ENCODE data around the gene SLC31A1.

DNA sequence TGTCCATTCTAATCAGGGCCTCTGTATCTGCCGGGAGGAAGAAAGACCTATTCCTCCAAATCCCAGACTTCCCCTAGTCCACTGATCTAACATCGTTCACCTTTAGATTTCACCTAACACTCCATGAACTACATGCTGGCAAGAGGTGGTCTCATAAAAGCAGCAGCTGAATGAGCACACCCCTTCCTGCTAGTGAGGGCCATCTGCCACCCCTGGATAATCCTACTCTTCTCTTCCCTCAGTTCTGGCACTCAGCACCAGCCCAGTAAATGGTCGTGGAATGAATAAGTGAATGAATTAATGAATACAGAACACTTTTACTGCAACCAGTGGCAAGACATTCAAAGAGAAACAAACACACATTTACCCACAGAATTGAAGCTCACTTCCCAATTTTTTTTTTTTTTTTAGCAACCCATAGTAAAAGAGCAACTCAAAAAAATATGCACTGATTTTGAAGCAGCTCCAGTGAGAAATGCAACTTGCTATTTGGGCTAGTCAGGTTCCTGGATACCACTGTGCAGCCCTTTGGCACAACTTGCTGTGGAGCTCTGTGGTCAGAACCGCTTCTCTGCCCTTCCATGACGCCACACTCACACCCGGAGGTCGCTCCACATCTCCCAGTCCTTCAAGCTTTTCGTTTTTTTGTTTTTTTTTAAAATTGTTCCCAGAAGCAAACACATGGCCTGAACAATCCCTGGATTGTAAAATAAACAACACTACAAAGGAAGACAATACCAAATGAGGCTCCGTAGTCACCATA lies 75.6 kb downstream of the SLC31A1 start:
- TF ChIP-seq CTCF (IDR thresholded peaks at IDR 0.05) (no peak), POLR2A (IDR thresholded peaks at IDR 0.05) (no peak)

All from body of pancreas (tissue), 4 donors.